IMR-90 (cell line): ENCODE results near the gene SLC38A1. TPM values are rescaled to one million over a fixed set of nuclear protein-coding genes. Genes with fewer than 3 reads are reported as not detected.

ENCODE experiments used
- ATAC-seq: fragments of 200-7000 bp; cut with Tn5 transposase; 2 replicates; pipeline ENCODE4 v1.9.1; 2020; ENCODE audit warnings: low read depth, mild to moderate bottlenecking, moderate library complexity
- BruUV-seq: library from RNA; stranded (reverse); fragments of 400-500 nt; replicated peaks from 2 replicates; lab custom pipeline; 2021; lab: Mats Ljungman, UMichigan
- CTCF ChIA-PET: fragments of 300-600 bp; formaldehyde crosslinking; extraction: SDS; loops from one replicate; lab custom pipeline; 2021; ENCODE audit warnings: antibody characterized with exemption; lab: Yijun Ruan, JAX
- POLR2A ChIA-PET: fragments of 300-600 bp; sonication (Branson Sonifier 250); formaldehyde crosslinking; loops from one replicate; lab custom pipeline; 2022; ENCODE audit warnings: antibody characterized with exemption; ENCODE audit not compliant: unreplicated experiment; lab: Charles Lee
- DNase-seq: peaks from one replicate; pipeline ENCODE4 v3.0.0; 2013
- H2AFZ ChIP-seq: replicated peaks from 2 replicates; pipeline ENCODE3; 2013; ENCODE audit warnings: low read length, mild to moderate bottlenecking; ENCODE audit not compliant: poor library complexity
- H2AK5ac ChIP-seq: 2 replicates; pipeline ENCODE4 v1.6.1; 2013; ENCODE audit warnings: low read depth, low read length, inconsistent platforms
- H2AK9ac ChIP-seq: replicated peaks from 2 replicates; pipeline ENCODE3; 2013; ENCODE audit warnings: mild to moderate bottlenecking, low read depth, low read length, moderate library complexity; ENCODE audit not compliant: poor library complexity
- H2BK120ac ChIP-seq: 2 replicates; pipeline ENCODE4 v1.6.1; 2013; ENCODE audit warnings: low read depth, low read length, inconsistent platforms
- H2BK15ac ChIP-seq: 3 replicates; pipeline ENCODE4 v1.6.1; 2013; ENCODE audit warnings: low read depth, low read length, inconsistent platforms
- H2BK20ac ChIP-seq: 2 replicates; pipeline ENCODE4 v1.6.1; 2013; ENCODE audit warnings: low read depth, mild to moderate bottlenecking, inconsistent platforms, low read length, moderate library complexity
- H2BK5ac ChIP-seq: 2 replicates; pipeline ENCODE4 v1.6.1; 2013; ENCODE audit warnings: mild to moderate bottlenecking, low read depth, low read length, inconsistent platforms; ENCODE audit not compliant: poor library complexity, severe bottlenecking
- H3K14ac ChIP-seq: replicated peaks from 2 replicates; pipeline ENCODE4 v1.6.1; 2013; ENCODE audit warnings: low read depth, low read length, inconsistent platforms
- H3K18ac ChIP-seq: 2 replicates; pipeline ENCODE4 v1.6.1; 2013; ENCODE audit warnings: low read depth, low read length, control low read depth
- H3K23ac ChIP-seq: 2 replicates; pipeline ENCODE4 v1.6.1; 2013; ENCODE audit warnings: low read depth, low read length, inconsistent platforms
- H3K27ac ChIP-seq: 2 replicates; pipeline ENCODE4 v1.5.1; 2013; ENCODE audit warnings: mild to moderate bottlenecking, control low read depth, low read length; ENCODE audit not compliant: insufficient read depth
- H3K27me3 ChIP-seq: 2 replicates; pipeline ENCODE4 v1.6.1; 2013; ENCODE audit warnings: low read length; ENCODE audit not compliant: control insufficient read depth, insufficient read depth
- H3K36me3 ChIP-seq: 2 replicates; pipeline ENCODE4 v1.6.1; 2013; ENCODE audit warnings: low read length, mixed read lengths; ENCODE audit not compliant: control insufficient read depth, insufficient read depth
- H3K4ac ChIP-seq: 2 replicates; pipeline ENCODE4 v1.6.1; 2013; ENCODE audit warnings: low read depth, low read length, inconsistent platforms
- H3K4me1 ChIP-seq: 2 replicates; pipeline ENCODE4 v1.6.1; 2013; ENCODE audit warnings: low read length, mixed read lengths; ENCODE audit not compliant: control insufficient read depth, insufficient read depth
- H3K4me2 ChIP-seq: 2 replicates; pipeline ENCODE4 v1.6.1; 2013; ENCODE audit warnings: low read depth, mild to moderate bottlenecking, control low read depth, low read length, moderate library complexity
- H3K4me3 ChIP-seq: 2 replicates; pipeline ENCODE4 v1.5.1; 2013; ENCODE audit warnings: low read depth, mild to moderate bottlenecking, control low read depth, low read length, moderate library complexity; ENCODE audit not compliant: insufficient read depth
- H3K56ac ChIP-seq: 2 replicates; pipeline ENCODE4 v1.6.1; 2013; ENCODE audit warnings: low read length, inconsistent platforms; ENCODE audit not compliant: insufficient read depth; ENCODE audit errors: extremely low read depth
- H3K79me1 ChIP-seq, 2 experiments: 2 replicates each; pipeline ENCODE4 v1.6.1; 2013; ENCODE audit warnings: low read length in 2 of 2, inconsistent platforms in 1 of 2, low read depth in 1 of 2
- H3K9ac ChIP-seq: 2 replicates; pipeline ENCODE4 v1.6.1; 2013; ENCODE audit warnings: low read depth, low read length, control low read depth
- H3K9me1 ChIP-seq: 2 replicates; pipeline ENCODE4 v1.6.1; 2013; ENCODE audit warnings: low read length, inconsistent platforms; ENCODE audit not compliant: insufficient read depth
- H3K9me3 ChIP-seq: 2 replicates; pipeline ENCODE4 v1.6.1; 2013; ENCODE audit warnings: low read length; ENCODE audit not compliant: control insufficient read depth, insufficient read depth
- H4K20me1 ChIP-seq: 2 replicates; pipeline ENCODE4 v1.6.1; 2013; ENCODE audit warnings: low read length, inconsistent platforms; ENCODE audit not compliant: insufficient read depth
- H4K5ac ChIP-seq: 2 replicates; pipeline ENCODE4 v1.6.1; 2013; ENCODE audit warnings: mild to moderate bottlenecking, low read depth, low read length, control low read depth
- H4K8ac ChIP-seq, 2 experiments: 2 replicates each; pipeline ENCODE4 v1.6.1; 2013; ENCODE audit warnings: low read depth in 2 of 2, low read length in 2 of 2, control low read depth in 1 of 2, inconsistent platforms in 1 of 2
- H4K91ac ChIP-seq: 2 replicates; pipeline ENCODE4 v1.6.1; 2013; ENCODE audit warnings: low read depth, low read length, inconsistent platforms; ENCODE audit not compliant: insufficient read depth
- BHLHE40 ChIP-seq: fragments of 150-350 bp; IDR thresholded peaks from 2 replicates; pipeline ENCODE4 v1.6.1; 2016; ENCODE audit warnings: mild to moderate bottlenecking, low read depth, low read length
- CEBPB ChIP-seq: IDR thresholded peaks from 2 replicates; pipeline ENCODE4 v1.6.1; 2012; ENCODE audit warnings: low read depth, low read length, improper control_type of control experiment
- CHD1 ChIP-seq: IDR thresholded peaks from 2 replicates; pipeline ENCODE4 v1.6.1; 2012; ENCODE audit warnings: low read depth, low read length, improper control_type of control experiment
- FOS ChIP-seq: fragments of 150-350 bp; IDR thresholded peaks from 2 replicates; pipeline ENCODE4 v1.6.1; 2016; ENCODE audit warnings: low read depth, low read length
- MAFK ChIP-seq: IDR thresholded peaks from 2 replicates; pipeline ENCODE4 v1.6.1; 2012; ENCODE audit warnings: low read depth, low read length, improper control_type of control experiment
- MAZ ChIP-seq: IDR thresholded peaks from 2 replicates; pipeline ENCODE4 v1.6.1; 2012; ENCODE audit warnings: low read depth, mild to moderate bottlenecking, low read length, improper control_type of control experiment, moderate library complexity, borderline replicate concordance
- MXI1 ChIP-seq: IDR thresholded peaks from 2 replicates; pipeline ENCODE4 v1.6.1; 2012; ENCODE audit warnings: low read depth, mild to moderate bottlenecking, low read length, moderate library complexity, borderline replicate concordance
- NFE2L2 ChIP-seq: fragments of 150-350 bp; IDR thresholded peaks from 2 replicates; pipeline ENCODE4 v1.6.1; 2016; ENCODE audit warnings: low read depth, mild to moderate bottlenecking, low read length
- POLR2A ChIP-seq: IDR thresholded peaks from 2 replicates; pipeline ENCODE4 v1.6.1; 2012; ENCODE audit warnings: mild to moderate bottlenecking, low read depth, low read length
- RAD21 ChIP-seq: IDR thresholded peaks from 2 replicates; pipeline ENCODE4 v1.6.1; 2012; ENCODE audit warnings: low read length, improper control_type of control experiment
- RCOR1 ChIP-seq: IDR thresholded peaks from 2 replicates; pipeline ENCODE4 v1.6.1; 2012; ENCODE audit warnings: mild to moderate bottlenecking, low read length, improper control_type of control experiment; ENCODE audit not compliant: insufficient replicate concordance
- RFX5 ChIP-seq: IDR thresholded peaks from 2 replicates; pipeline ENCODE4 v1.8.0; 2012; ENCODE audit warnings: low read depth, mild to moderate bottlenecking, low read length, moderate library complexity
- SMC3 ChIP-seq: fragments of 150-350 bp; IDR thresholded peaks from 2 replicates; pipeline ENCODE4 v1.6.1; 2016; ENCODE audit warnings: low read depth, mild to moderate bottlenecking, antibody characterized with exemption, low read length, moderate library complexity
- WGBS, 2 experiments: methylation state at CpG; one replicate each; pipeline versions ENCODE4 v1.1.5 to v1.1.7; 2013; ENCODE audit warnings: missing lambda C conversion rate in 2 of 2; ENCODE audit not compliant: insufficient read length in 1 of 2; ENCODE audit errors: extremely low coverage in 2 of 2; 5-methylcytosine and 5-hydroxymethylcytosine counted together
- dilution Hi-C: fragments of 300-500 bp; cut with HindIII; formaldehyde crosslinking; loops from one replicate; pipeline ENCODE4 v1.14.3; 2018; ENCODE audit warnings: low sequenced_read_pairs; ENCODE audit not compliant: unreplicated experiment
- in situ Hi-C: fragments of 300-500 bp; cut with MboI; formaldehyde crosslinking; loops from 3 replicates; pipeline ENCODE4 v1.14.3; 2019; ENCODE audit warnings: low sequenced_read_pairs, inconsistent platforms, mixed read lengths
- intact Hi-C: fragments of 100-400 bp; cut with micrococcal nuclease; formaldehyde crosslinking; loops from 2 replicates; pipeline ENCODE4 v1.10.0; 2022
- polyA plus RNA-seq, 3 experiments: library from polyadenylated mRNA; depleted of rRNA; stranded (reverse); fragments of >200 nt; gene quantifications; 2 replicates each; pipeline ENCODE4 v1.2.3, GENCODE V29; 2012; ENCODE audit warnings: low replicate concordance in 1 of 3
- total RNA-seq: library from RNA; depleted of rRNA; stranded (reverse); fragments of >200 nt; gene quantifications from 2 replicates; pipeline ENCODE4 v1.2.3, GENCODE V29; 2012
- TF ChIP-seq, protein P1 (sequence below): conservative IDR thresholded peaks from 2 replicates; pipeline ENCODE4 v1.5.1; 2012; ENCODE audit warnings: mild to moderate bottlenecking, low read depth, low read length, improper control_type of control experiment
- TF ChIP-seq, protein P2 (sequence below): fragments of 150-350 bp; IDR thresholded peaks from 2 replicates; pipeline ENCODE4 v1.6.1; 2017; ENCODE audit warnings: mild to moderate bottlenecking, antibody characterized with exemption, low read length, low read depth
- TF ChIP-seq, protein P3 (sequence below): fragments of 150-350 bp; IDR thresholded peaks from 2 replicates; pipeline ENCODE4 v1.6.1; 2016; ENCODE audit warnings: low read depth, mild to moderate bottlenecking, low read length, moderate library complexity, borderline replicate concordance

Gene SLC38A1
- total and polyA plus RNA-seq, 2 of the 4 experiments (the other 2 are of a cell fraction): 22.8 to 61.5 TPM

DNA sequence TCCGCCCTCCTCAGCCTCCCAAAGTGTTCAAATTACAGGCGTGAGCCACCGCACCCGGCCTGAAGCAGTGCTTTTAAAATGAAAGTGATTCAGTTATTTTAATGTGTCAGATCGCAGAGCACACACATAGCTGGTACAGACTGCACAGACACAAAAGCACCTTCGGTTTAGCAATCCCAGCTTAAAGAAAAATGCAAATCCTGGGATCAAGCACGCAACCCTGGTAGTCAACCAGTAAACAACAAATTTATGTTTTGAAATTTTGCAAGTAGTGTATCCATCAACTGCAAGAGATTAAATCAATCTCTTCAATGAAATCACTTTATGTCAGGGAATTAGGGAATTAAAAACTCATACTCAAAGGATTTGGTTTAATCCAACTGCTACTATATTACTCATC lies 28.4 kb downstream of the SLC38A1 start:
- peaks cover 23% of the 10 kb centered on the region for H3K36me3 ChIP-seq
- H2BK15ac ChIP-seq: no peak overlapping the region
- H3K4me3 ChIP-seq: no peak overlapping the region
- H3K18ac ChIP-seq: no peak overlapping the region
- peaks cover 47 to 72% of the 10 kb centered on the region in 2 experiments for H3K79me1 ChIP-seq
- dilution Hi-C loops (no loop called here), intact Hi-C loops (no loop called here), in situ Hi-C loops (no loop called here)
- ATAC-seq: no peak
- H2BK20ac ChIP-seq: no peak overlapping the region
- TF ChIP-seq SMC3: no peak
- TF ChIP-seq RFX5: no peak
- no peak for TF ChIP-seq MXI1
- TF ChIP-seq MAFK: no peak
- TF ChIP-seq, protein P1, sequence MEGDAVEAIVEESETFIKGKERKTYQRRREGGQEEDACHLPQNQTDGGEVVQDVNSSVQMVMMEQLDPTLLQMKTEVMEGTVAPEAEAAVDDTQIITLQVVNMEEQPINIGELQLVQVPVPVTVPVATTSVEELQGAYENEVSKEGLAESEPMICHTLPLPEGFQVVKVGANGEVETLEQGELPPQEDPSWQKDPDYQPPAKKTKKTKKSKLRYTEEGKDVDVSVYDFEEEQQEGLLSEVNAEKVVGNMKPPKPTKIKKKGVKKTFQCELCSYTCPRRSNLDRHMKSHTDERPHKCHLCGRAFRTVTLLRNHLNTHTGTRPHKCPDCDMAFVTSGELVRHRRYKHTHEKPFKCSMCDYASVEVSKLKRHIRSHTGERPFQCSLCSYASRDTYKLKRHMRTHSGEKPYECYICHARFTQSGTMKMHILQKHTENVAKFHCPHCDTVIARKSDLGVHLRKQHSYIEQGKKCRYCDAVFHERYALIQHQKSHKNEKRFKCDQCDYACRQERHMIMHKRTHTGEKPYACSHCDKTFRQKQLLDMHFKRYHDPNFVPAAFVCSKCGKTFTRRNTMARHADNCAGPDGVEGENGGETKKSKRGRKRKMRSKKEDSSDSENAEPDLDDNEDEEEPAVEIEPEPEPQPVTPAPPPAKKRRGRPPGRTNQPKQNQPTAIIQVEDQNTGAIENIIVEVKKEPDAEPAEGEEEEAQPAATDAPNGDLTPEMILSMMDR: no peak
- no peak for TF ChIP-seq RAD21
- TF ChIP-seq CEBPB: no peak
- no peak for TF ChIP-seq FOS
- TF ChIP-seq NFE2L2: no peak
- TF ChIP-seq, protein P2, sequence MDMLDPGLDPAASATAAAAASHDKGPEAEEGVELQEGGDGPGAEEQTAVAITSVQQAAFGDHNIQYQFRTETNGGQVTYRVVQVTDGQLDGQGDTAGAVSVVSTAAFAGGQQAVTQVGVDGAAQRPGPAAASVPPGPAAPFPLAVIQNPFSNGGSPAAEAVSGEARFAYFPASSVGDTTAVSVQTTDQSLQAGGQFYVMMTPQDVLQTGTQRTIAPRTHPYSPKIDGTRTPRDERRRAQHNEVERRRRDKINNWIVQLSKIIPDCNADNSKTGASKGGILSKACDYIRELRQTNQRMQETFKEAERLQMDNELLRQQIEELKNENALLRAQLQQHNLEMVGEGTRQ: no peak
- no peak for TF ChIP-seq BHLHE40
- no peak for TF ChIP-seq CHD1
- TF ChIP-seq POLR2A: no peak
- TF ChIP-seq, protein P3, sequence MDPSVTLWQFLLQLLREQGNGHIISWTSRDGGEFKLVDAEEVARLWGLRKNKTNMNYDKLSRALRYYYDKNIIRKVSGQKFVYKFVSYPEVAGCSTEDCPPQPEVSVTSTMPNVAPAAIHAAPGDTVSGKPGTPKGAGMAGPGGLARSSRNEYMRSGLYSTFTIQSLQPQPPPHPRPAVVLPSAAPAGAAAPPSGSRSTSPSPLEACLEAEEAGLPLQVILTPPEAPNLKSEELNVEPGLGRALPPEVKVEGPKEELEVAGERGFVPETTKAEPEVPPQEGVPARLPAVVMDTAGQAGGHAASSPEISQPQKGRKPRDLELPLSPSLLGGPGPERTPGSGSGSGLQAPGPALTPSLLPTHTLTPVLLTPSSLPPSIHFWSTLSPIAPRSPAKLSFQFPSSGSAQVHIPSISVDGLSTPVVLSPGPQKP: no peak
- TF ChIP-seq MAZ: no peak
- TF ChIP-seq RCOR1: no peak
- H3K4me2 ChIP-seq: no peak overlapping the region
- no peak overlapping the region for H2BK120ac ChIP-seq
- H3K4ac ChIP-seq: no peak overlapping the region
- H3K9ac ChIP-seq: no peak overlapping the region
- DNase-seq: no peak
- peaks cover 45% of the 10 kb centered on the region for H4K20me1 ChIP-seq
- H2AK5ac ChIP-seq: no peak overlapping the region
- H2AFZ ChIP-seq: no peak overlapping the region
- H3K56ac ChIP-seq: no peak overlapping the region
- H3K27me3 ChIP-seq: no peaks in the 10 kb centered on the region
- no peak overlapping the region for H4K8ac ChIP-seq
- peaks cover 11% of the 10 kb centered on the region for H3K9me1 ChIP-seq
- CTCF ChIA-PET: no interaction called here
- no CpG with 5 or more reads among the region's 7 CpGs for WGBS, 2 experiments
- H3K23ac ChIP-seq: no peak overlapping the region
- no peak overlapping the region for H4K91ac ChIP-seq
- no peak overlapping the region for H2BK5ac ChIP-seq
- no peak overlapping the region for H4K5ac ChIP-seq
- no peak overlapping the region for H3K14ac ChIP-seq
- POLR2A ChIA-PET: no interaction called here
- BruUV-seq: no TSS peak
- H3K27ac ChIP-seq: no peak overlapping the region
- no peaks in the 10 kb centered on the region for H3K4me1 ChIP-seq
- no peak overlapping the region for H2AK9ac ChIP-seq
- H3K9me3 ChIP-seq: no peaks in the 10 kb centered on the region
